H1 (cell line): ENCODE data around the gene HOXA11. TPM values are rescaled to one million over a fixed set of nuclear protein-coding genes. Genes with fewer than 3 reads are reported as not detected.
A peak's percentile ranks its signal among the peaks of the same experiment; 100 is the strongest.

Source experiments
- ASH2L ChIP-seq: fragments of 200-600, 300-600 bp; sonication (generic); IDR thresholded peaks from one replicate; pipeline ENCODE4 v1.7.1; 2017; ENCODE audit warnings: low read length
- CREB1 ChIP-seq: IDR thresholded peaks from 2 replicates; pipeline ENCODE4 v1.6.1; 2012; ENCODE audit warnings: inconsistent platforms
- HDAC2 ChIP-seq, 2 experiments: fragments of 300-600 bp in 1 of 2; sonication (generic) in 1 of 2; IDR thresholded peaks; 2 replicates each; pipeline ENCODE4 v1.6.1; 2011 to 2012; ENCODE audit warnings: low read depth in 2 of 2, low read length in 2 of 2, mild to moderate bottlenecking in 2 of 2, moderate library complexity in 2 of 2, borderline replicate concordance in 1 of 2, inconsistent platforms in 1 of 2
- RBBP5 ChIP-seq: IDR thresholded peaks from 2 replicates; pipeline ENCODE4 v1.7.1; 2012; ENCODE audit warnings: low read depth, mild to moderate bottlenecking, inconsistent platforms, low read length, moderate library complexity, borderline replicate concordance
- RNF2 ChIP-seq: fragments of 200-900, 300-1000 bp; sonication (generic); IDR thresholded peaks from 2 replicates; pipeline ENCODE4 v1.7.1; 2016; ENCODE audit warnings: borderline replicate concordance, low read depth, mild to moderate bottlenecking, antibody characterized with exemption, low read length; ENCODE audit not compliant: poor library complexity, severe bottlenecking; ENCODE audit errors: missing control alignments
- SP2 ChIP-seq: IDR thresholded peaks from 2 replicates; pipeline ENCODE4 v1.6.1; 2012; ENCODE audit warnings: mild to moderate bottlenecking, low read length, inconsistent platforms
- SUZ12 ChIP-seq: fragments of 200-600 bp; sonication (generic); IDR thresholded peaks from 2 replicates; pipeline ENCODE4 v1.6.1; 2012; ENCODE audit warnings: mild to moderate bottlenecking, inconsistent platforms, low read length, moderate library complexity, mixed read lengths
- TCF12 ChIP-seq: IDR thresholded peaks from 2 replicates; pipeline ENCODE4 v1.6.1; 2011; ENCODE audit warnings: low read depth, mild to moderate bottlenecking, low read length
- polyA plus RNA-seq, 7 experiments: library from polyadenylated mRNA; depleted of rRNA in 3 of 7; stranded (reverse) in 5 of 7; unstranded in 2 of 7; fragments of >200 nt in 5 of 7; fragments of 200-250 nt in 2 of 7; gene quantifications; 1 replicate in 5 of 7; 2 replicates in 1 of 7; 4 replicates in 1 of 7; pipeline versions ENCODE4 v1.2.1 to v1.2.3, GENCODE V29; 2011 to 2013; ENCODE audit warnings: missing spikeins in 2 of 7, mixed read lengths in 2 of 7
- total RNA-seq: library from RNA; stranded (reverse); fragmentation: NEBNext Ultra II Directional; extraction: Animal tissue kit (Norgen Biotek cat#: 25700); gene quantifications from 2 replicates; pipeline ENCODE4 v1.2.1, GENCODE V29; 2021

The HOXA11 gene
- total and polyA plus RNA-seq, 2 of the 8 experiments (the other 6 are each of a cell fraction or from before 2014, with no cell fraction given), result not detected

- TF ChIP-seq ASH2L (no peak), SP2 (no peak), RNF2 (peak; percentile 66), CREB1 (0 out of 2 replicates have a peak, but pooled peaks have one; percentile 9), RBBP5 (no peak), SUZ12 (peak; percentile 75), HDAC2 (IDR thresholded peaks at IDR 0.05; ENCODE audit: borderline replicate concordance in 1 of 2, low read depth in 2 of 2, low read length in 2 of 2) (no peak), TCF12 (0 out of 2 replicates have a peak, but pooled peaks have one; percentile 34)
Measured at GRCh38 chr7:27210441-27211083, 25.5 kb upstream of the HOXA11 start (continued).
